Measurements from ENCODE around the gene STATH. TPM values are rescaled to one million over a fixed set of nuclear protein-coding genes. Genes with fewer than 3 reads are reported as not detected.
"Not testable (repeated sequence)": the region's sequence is repeated elsewhere in the genome, so short reads cannot be mapped to it uniquely, and the experiment has no call there.

Gene STATH, protein sequence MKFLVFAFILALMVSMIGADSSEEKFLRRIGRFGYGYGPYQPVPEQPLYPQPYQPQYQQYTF
- not detected for total RNA-seq

DNA sequence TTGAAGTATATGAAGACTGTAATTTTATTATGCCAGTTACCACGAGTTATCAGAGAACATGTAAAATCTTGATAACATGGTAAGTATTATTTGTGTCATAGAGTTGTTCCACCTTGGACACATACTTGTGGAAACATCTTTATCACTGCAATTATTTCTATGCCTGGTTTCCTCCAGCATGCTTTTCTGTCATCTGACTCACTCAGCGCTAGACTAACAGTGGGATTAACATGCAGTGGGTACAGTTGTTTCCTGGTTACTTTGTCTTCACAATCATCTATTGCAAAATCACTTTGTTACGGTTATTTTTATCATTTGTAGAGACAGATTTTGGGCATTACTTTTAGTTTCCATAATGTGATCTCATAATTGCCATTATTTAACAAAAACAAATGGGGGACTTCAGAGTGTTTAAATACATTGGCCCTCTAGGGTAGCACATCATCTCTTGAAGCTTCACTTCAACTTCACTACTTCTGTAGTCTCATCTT, at the start of gene STATH:
STATH (plus strand) TSS at position 441 of the 491 bp plus-strand sequence. CDS start 2,472 bp downstream, outside the sequence.
- ATAC-seq (no peak), DNase-seq (ENCODE audit: low spot score) (no peak)

DNA sequence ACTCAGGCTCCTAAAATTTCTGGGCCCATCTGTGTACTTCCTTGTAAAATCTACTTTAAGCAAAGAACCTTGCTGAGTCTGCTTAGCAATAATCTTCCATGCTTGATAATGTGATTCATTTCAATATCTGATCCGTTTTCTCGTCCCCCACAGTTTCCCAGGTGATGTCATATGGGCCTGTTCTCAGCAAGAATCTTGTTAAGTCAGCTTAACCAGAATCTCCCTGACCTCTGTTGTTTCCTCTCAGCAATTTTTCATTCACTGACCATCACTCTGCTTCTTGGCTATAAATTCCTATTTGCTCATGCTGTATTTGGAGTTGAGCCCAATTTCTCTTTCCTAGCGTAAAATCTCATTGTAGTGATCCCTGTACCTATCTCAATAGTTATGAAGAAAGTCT, 44.2 kb upstream of the STATH start:
- no peak for ATAC-seq
- DNase-seq (ENCODE audit: low spot score) = no peak

DNA sequence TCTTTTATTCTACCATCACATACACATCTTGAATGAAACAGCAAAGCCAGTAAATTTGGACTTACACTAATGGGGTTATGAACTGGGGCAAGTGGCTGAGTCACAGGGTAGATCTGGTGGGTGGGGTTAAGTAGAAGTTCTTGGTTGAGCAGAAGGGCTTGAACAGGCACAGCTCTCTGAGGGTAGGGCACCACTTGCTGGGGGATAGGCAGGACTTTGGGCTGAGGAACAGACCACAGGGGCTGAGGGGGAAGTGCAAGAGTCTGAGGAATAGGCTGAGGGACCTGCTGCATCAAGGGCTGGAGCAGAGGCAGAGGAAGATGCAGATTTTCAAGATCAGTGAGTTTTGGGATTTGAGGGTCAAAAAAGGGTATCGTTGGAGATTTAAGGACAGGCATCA, 38.6 kb upstream of the STATH start:
- DNase-seq (ENCODE audit: low spot score) (no peak), ATAC-seq (no peak)

DNA sequence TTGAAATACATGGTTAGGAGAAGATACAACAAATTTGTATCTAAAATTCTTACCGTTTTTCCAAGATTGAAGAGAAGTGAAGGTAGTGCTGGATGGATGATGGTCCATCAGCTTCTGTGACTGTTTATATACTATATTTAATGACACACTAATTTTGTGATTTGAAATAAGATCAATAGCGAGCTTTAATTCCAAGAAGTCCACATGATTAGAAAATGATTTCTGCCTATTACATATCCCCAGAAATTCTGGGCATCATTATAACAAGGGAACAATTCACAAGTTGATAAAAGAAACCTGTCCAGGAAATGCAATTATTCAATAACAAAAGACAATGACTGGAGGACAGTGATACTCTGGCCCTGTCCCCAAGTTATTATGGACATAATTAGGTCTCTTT, 30.1 kb upstream of the STATH start, which contains the start of gene CSN2:
CSN2 (minus strand) TSS at position 101 of the 400 bp plus-strand sequence. CDS start 4,733 bp downstream, outside the sequence.
- DNase-seq (ENCODE audit: low spot score) = no peak

DNA sequence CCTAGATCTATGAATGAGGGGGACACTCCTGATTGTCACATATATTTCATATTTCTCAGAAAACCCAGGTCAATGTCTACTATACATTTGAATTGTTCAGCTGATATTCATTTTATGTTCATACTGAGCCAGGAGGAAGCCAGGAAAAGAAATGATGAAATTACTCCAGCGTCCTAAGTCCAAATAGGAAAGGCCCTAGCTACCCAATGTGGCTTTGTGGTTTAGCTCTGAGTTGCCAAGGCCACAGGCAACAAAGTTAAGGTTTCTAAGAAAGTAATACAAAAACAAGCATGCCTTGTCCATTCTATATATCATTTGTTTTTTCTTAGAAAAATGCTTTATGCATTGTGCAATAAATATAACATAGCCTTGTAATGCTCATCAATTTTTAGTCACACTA, 25.7 kb upstream of the STATH start:
- ATAC-seq (peak; percentile 70), DNase-seq (ENCODE audit: low spot score) (no peak)

More for the DNA sequence above, 30.1 kb upstream of the STATH start, which contains the start of gene CSN2:
- ATAC-seq = no peak

DNA sequence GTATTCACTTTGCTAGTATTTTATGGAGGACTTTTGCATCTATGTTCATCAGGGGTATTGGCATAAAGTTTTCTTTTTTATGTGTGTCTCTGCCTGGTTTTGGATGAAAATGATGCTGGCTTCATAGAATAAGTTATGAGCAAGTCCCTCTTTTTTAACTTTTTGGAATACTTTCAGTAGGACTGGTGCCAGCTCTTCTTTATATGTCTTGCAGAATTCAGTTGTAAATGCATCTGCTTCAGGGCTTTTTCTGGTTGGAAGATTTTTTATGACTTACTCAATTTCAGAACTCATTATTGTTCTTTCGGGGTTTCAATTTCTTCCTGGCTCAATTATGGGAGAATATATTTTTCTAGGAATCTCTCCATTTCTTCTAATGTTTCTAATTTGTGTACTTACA, 21.1 kb upstream of the STATH start:
- ATAC-seq = no peak
- no peak for DNase-seq (ENCODE audit: low spot score)

DNA sequence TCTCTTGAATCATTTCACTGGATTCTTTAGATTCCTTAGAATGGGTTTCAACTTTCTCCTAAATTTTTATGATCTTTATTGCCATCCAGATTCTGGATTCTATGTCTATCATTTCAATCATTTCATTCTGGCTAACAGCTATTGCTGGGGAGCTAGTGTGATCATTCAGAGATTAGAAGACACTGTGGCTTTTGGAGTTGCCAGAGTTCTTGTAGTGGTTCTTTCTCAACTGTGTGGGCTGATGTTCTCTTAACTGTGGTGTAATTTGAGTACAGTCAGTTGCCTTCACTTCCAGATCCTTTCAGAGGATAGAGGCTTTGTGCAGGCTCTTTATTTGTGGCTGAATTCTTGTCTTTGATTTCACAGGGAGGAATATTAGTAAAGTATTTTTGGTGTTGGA, 18.2 kb upstream of the STATH start:
- ATAC-seq (no peak), DNase-seq (ENCODE audit: low spot score) (no peak)

DNA sequence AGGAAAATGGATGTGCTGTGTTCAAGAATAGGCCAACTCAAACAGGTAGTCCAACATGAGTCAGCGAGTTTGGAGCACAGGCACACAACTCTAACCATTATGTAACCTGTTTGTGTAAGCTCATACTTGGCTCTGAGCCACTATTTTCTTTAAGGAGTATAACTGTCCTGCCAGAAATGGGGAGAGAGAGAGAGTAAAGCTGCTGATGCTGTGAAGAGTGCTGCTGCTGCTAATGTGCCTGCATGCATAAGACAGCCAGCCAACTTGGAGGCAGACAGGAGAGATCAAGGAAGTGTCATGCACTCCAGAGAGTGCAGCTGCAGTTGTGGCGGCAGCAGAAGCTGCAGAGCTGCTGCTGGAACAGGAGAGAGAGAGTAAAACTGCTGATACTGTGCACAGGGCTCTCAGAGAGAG, 11.7 kb upstream of the STATH start:
- ATAC-seq (peak; percentile 96), DNase-seq (ENCODE audit: low spot score) (peak; percentile 53)

DNA sequence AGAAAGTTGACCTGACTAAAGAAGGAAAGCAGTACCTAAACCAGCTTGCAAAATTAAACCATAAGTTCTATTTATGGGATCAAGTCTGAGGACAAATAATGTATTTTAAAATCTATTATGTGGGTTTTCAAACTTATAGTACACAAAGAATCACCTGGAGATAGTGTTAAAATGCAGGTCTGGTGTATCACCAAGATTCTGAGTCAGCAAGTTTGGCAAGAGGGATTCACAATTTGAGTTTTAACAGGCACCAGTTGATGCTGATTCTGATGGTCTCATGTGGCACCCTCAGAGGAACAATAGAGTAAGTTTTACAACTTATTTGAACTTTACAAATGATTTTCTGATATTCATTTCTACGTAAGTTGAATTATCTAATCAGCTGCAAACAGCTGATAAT, 9.1 kb upstream of the STATH start:
- ATAC-seq = no peak

DNA sequence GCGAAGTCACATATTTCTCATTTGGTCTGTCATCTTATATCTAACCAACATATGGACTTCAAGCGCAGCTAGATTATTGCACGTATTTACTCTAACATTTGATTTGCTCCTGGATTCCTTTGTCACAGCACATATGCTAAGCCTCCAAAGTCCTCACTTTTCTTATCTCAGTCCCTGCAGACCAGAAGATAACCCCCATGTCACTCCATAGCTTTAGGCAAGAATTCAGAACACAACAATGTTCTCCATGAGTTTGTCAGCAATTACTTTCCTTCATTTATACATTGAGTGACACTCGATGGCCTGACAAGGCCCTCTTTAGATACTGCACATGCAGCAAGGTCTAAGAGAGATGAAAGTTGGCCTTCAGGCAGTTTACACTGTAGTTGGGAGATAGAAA, 4.8 kb upstream of the STATH start:
- ATAC-seq = no peak
- DNase-seq (ENCODE audit: low spot score) = no peak

More for the DNA sequence above, 9.1 kb upstream of the STATH start:
- DNase-seq (ENCODE audit: low spot score) = no peak

DNA sequence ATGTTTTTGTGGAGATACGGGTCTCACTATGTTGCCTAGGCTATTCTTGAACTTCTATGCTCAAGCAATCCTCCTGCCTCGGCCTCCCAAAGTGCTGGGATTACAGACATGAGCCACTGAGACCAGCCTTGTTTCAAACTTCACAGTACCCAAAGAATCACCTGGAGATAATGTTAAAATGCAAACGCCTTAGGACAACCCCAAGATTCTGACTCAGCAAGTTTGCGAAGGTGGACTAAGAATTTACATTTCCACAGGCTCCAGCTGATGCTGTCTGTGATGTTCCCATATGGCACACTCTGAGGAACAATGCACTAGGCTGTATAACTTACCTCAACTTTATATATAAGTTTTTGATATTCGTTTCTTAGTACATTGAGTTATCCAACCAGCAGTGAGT, 984 bp upstream of the STATH start:
- DNase-seq (ENCODE audit: low spot score) (no peak), ATAC-seq (no peak)

DNA sequence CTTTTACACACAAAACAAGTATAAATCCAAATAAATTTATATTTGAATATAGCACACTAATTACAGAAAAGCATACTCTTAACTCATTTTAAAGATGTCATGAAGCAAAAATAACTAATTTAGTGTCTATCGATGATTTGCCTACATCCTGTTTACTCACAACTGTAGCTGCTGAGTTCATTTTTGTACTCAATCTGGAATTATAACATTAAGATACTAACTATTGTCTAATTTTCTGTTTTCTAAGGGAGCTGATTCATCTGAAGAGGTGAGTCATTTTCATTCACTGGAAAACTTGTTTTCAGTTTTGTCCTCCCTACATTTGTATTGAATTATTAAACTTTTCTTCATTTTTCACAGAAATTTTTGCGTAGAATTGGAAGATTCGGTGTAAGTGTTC, 3.7 kb downstream of the STATH start:
- no peak for ATAC-seq

DNA sequence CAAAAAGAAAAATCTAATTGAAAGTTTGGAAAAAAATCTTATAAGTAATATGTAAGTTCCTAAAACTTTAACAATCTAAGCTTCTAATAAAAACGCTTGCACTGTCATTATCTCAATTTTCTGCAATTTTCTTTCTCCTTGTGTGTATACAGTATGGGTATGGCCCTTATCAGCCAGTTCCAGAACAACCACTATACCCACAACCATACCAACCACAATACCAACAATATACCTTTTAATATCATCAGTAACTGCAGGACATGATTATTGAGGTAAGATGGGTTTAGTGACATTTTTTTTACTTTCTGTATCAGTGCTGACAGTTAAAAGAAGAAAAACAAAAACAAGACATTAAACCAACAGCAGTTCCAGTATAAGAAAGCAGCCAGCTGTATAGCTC, 4.9 kb downstream of the STATH start:
- DNase-seq (ENCODE audit: low spot score) = no peak
- ATAC-seq = no peak

More for the DNA sequence above, 3.7 kb downstream of the STATH start:
- no peak for DNase-seq (ENCODE audit: low spot score)

DNA sequence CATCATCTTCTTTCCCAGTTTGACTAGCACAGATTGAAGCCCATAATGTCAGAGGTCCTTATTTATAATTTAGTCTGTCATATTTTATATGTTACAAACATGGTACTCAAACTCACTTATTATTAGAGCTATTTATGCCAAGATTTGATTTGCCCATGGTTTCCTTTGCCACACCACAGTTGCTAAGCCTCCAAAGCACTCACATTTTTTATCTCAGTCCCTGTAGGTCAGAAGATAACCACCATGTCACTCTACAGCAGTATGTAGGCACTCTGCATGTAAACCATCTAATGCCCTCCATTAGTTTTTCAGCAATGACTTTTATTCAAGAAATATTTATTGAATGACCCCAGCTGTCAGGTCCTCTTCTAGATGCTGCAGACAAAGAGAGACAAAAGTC, 6.7 kb downstream of the STATH start:
- no peak for DNase-seq (ENCODE audit: low spot score)
- no peak for ATAC-seq

DNA sequence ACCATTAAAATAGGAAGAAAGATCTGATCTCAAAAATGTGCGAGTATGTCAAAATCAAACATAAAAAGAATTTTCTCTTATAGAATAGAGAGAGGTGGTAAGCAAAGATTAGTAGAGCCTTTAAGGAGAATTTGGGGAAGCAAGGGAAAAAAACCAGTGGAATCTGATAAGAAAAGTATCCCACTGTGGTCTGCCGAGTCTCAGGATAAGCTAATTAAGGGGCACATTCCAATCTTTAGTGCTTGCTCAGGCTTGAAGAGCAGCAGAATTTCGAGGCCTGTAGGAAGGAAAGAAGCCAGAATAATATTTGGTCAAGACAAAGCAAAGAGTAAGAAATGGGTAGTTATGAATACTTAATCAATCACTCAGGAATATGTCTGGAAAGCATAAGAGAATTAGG, 13.0 kb downstream of the STATH start:
- ATAC-seq (no peak), DNase-seq (ENCODE audit: low spot score) (no peak)

DNA sequence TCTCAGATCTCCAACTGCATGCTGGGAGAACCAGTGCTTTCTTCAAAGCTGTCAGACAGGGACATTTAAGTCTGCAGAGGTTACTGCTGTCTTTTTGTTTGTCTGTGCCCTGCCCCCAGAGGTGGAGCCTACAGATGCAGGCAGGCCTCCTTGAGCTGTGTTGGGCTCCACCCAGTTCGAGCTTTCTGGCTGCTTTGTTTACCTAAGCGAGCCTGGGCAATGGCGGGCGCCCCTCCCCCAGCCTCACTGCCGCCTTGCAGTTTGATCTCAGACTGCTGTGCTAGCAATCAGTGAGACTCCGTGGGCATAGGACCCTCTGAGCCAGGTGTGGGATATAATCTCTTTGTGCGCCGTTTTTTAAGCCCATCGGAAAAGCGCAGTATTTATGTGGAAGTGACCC, 23.2 kb downstream of the STATH start:
- not testable (repeated sequence) for DNase-seq (ENCODE audit: low spot score); ATAC-seq

DNA sequence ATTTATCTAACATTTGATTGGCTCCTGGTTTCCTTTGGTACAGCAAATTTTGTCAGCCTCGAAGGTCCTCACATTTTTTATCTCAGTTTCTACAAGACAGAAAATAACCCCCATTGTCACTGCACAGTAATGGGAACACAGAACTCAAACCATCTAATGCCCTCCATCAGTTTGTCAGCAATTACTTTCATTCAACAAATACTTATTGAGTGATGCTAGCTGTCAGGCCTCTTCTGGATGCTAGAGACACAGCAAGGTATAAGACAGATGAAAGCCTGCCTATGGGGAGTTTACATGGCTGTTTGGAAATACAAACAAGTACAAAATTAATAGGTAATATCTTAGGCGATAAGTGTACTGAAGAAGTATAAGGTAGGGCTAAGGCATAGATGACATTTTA, 27.5 kb downstream of the STATH start:
- no peak for DNase-seq (ENCODE audit: low spot score)
- ATAC-seq = no peak

DNA sequence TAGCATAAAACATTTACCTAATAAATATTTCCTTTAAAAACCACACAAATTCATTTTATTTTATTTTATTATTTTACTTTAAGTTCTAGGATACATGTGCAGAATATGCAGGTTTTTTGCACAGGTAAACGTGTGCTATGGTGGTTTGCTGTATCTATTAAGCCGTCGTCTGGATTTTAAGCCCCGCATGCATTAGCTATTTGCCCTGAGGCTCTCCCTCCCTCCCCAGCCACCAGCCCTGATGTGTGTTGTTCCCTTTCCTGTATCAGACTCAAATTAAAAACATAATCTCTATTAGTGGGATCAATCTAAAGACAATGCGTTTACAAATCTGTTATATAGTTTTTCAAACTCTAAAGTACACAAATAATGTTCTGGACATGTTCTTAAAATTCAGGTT, 31.2 kb downstream of the STATH start:
- ATAC-seq (no peak), DNase-seq (ENCODE audit: low spot score) (no peak)

DNA sequence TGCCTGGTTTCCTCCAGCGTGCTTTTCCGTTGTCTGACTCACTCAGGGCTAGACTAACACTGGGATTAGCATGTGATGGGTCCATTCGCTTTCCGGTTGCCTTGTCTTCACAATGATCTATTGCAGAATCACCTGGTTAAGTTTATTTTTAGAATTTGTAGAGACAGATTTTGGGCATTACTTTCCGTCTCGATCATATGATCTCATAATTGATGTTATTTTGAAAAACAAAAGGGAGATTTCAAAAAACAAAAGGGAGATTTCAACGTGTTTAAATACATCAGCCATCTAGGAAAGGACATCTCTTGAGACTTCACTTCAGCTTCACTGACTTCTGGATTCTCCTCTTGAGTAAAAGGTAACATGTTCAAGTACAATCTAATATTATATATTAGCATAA, 32.4 kb downstream of the STATH start, which contains the start of gene HTN3:
HTN3 (plus strand) TSS at position 301 of the 400 bp plus-strand sequence. CDS start 2,282 bp downstream, outside the sequence.
- ATAC-seq; DNase-seq (ENCODE audit: low spot score): not testable (repeated sequence)

DNA sequence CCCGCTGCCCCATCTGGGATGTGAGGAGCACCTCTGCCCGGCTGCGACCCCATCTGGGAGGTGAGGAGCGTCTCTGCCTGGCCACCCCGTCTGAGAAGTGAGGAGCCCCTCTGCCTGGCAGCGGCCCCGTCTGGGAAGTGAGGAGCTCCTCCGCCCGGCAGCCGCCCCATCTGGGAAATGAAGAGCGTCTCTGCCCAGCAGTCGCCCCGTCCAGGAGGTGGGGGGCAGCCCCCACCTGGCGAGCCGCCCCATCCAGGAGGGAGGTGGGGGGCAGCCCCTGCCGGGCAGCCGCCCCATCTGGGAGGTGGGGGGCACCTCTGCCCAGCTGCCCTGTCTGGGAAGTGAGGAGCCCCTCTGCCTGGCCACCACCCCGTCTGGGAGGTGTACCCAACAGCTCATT, 41.8 kb downstream of the STATH start:
- not testable (repeated sequence) for DNase-seq (ENCODE audit: low spot score); ATAC-seq

DNA sequence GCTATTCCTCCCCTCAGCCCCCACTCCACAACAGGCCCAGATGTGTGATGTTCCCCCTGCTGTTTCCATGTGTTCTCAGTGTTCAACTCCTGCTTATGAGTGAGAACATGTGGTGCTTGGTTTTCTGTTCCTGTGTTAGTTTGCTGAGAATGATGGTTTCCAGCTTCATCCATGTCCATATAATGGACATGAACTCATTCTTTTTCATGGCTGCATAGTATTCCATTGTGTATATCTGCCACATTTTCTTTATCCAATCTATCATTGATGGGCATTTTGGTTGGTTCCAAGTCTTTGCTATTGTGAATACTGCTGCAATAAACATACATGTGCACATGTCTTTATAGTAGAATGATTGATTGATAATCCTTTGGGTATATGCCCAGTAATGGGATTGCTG, 44.2 kb downstream of the STATH start:
- not testable (repeated sequence) for ATAC-seq

DNA sequence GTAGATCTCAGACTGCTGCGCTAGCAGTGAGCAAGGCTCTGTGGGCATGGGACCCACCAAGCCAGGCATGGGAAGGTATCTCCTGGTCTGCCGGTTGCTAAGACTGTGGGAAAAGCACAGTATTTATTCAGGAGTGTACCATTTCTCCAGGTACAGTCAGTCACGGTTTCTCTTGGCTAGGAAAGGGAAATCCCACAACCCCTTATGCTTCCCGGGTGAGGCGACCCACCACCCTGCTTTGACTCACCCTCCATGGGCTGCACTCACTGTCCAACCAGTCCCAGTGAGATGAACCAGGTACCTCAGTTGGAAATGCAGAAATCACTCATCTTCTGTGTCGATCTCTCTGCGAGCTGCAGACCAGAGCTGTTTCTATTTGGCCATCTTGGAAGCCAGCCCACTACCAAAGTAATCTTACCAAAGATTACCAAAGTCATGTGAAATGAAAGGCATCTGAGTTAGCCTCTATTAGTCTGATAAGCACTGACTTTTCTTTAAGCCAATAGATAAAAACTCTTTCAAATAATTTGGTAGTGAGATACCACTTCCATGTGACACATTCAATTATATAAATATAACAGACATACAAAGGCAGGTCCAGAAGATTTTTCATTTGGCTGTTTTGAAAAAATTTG, 46.0 kb downstream of the STATH start:
- no peak for DNase-seq (ENCODE audit: low spot score)

More for the DNA sequence above, 44.2 kb downstream of the STATH start:
- DNase-seq (ENCODE audit: low spot score) = not testable (repeated sequence)

More for the DNA sequence above, 46.0 kb downstream of the STATH start:
- no peak for ATAC-seq
